Pulmonary artery endothelial cell (primary cell): ENCODE results near the gene DENND6B. TPM values are rescaled to one million over a fixed set of nuclear protein-coding genes. Genes with fewer than 3 reads are reported as not detected.

Source experiments
- total RNA-seq: library from RNA; depleted of rRNA; stranded (reverse); fragments of >200 nt; gene quantifications from 2 replicates; pipeline ENCODE4 v1.2.3, GENCODE V29; 2014

The DENND6B gene
- total RNA-seq, 1 donor from 2014 or later = 1.3 TPM

Other genes with a start within 250 kb of the DENND6B start
- not detected in 2 replicates for gene MLC1, start 241.6 kb downstream of the DENND6B start, total RNA-seq
- gene MOV10L1, start 237.0 kb downstream of the DENND6B start, total RNA-seq = 25.0 and 26.0 TPM in 2 replicates
- 0.53 and 0.99 TPM in 2 replicates for gene PANX2, start 156.3 kb downstream of the DENND6B start, total RNA-seq
- gene TRABD, start 141.1 kb downstream of the DENND6B start, total RNA-seq = 34.8 and 36.3 TPM in 2 replicates
- 28.8 and 30.4 TPM in 2 replicates for gene SELENOO, start 126.0 kb downstream of the DENND6B start, total RNA-seq
- 22.0 and 28.1 TPM in 2 replicates for gene TUBGCP6, start 82.0 kb downstream of the DENND6B start, total RNA-seq
- gene HDAC10, start 75.7 kb downstream of the DENND6B start, total RNA-seq = 14.0 and 14.4 TPM in 2 replicates
- 54.2 TPM in 2 replicates for gene MAPK12, start 65.3 kb downstream of the DENND6B start, total RNA-seq
- gene MAPK11, start 56.6 kb downstream of the DENND6B start, total RNA-seq = 16.3 and 23.3 TPM in 2 replicates
- gene PLXNB2, start 19.4 kb downstream of the DENND6B start, total RNA-seq = 55.5 and 65.2 TPM in 2 replicates
- gene PPP6R2, start 16.3 kb upstream of the DENND6B start, total RNA-seq = 62.3 and 72.9 TPM in 2 replicates
- gene SBF1, start 148.0 kb upstream of the DENND6B start, total RNA-seq = 42.0 and 58.1 TPM in 2 replicates
- 0.18 and 0.20 TPM in 2 replicates for gene ADM2, start 154.5 kb upstream of the DENND6B start, total RNA-seq
- not detected in 2 replicates for gene MIOX, start 159.8 kb upstream of the DENND6B start, total RNA-seq
- gene LMF2, start 180.7 kb upstream of the DENND6B start, total RNA-seq = 29.5 and 33.4 TPM in 2 replicates
- 32.1 and 47.6 TPM in 2 replicates for gene NCAPH2, start 181.2 kb upstream of the DENND6B start, total RNA-seq
- gene SCO2, start 198.6 kb upstream of the DENND6B start, total RNA-seq = 1.8 and 2.3 TPM in 2 replicates
- 11.3 and 14.4 TPM in 2 replicates for gene TYMP, start 203.0 kb upstream of the DENND6B start, total RNA-seq
- gene KLHDC7B, start 218.9 kb upstream of the DENND6B start, total RNA-seq = not detected in 2 replicates
- gene SYCE3, start 235.9 kb upstream of the DENND6B start, total RNA-seq = not detected in 2 replicates